Left lobe of liver (tissue), 2 donors: ENCODE data around the gene OR2C1. TPM values are rescaled to one million over a fixed set of nuclear protein-coding genes. Genes with fewer than 3 reads are reported as not detected.

Source experiments
- ATAC-seq: fragments of 200-7000 bp; cut with Tn5 transposase; one replicate; pipeline ENCODE4 v1.9.1; 2020; ENCODE audit warnings: mild to moderate bottlenecking, moderate library complexity
- DNase-seq: peaks from one replicate; pipeline ENCODE4 v3.0.0-alpha.2; 2020; ENCODE audit warnings: low spot score
- total RNA-seq: library from RNA; stranded (reverse); gene quantifications from one replicate; pipeline ENCODE4 v1.2.1, GENCODE V29; 2021
- donor health status: DM: no; HTN: no; CAD: no; lungs with moderate emphysema.
- donor health status: DM: no; HTN: yes; CAD: no.

OR2C1 gene
- total RNA-seq, 1 donor from 2014 or later = not detected

DNA sequence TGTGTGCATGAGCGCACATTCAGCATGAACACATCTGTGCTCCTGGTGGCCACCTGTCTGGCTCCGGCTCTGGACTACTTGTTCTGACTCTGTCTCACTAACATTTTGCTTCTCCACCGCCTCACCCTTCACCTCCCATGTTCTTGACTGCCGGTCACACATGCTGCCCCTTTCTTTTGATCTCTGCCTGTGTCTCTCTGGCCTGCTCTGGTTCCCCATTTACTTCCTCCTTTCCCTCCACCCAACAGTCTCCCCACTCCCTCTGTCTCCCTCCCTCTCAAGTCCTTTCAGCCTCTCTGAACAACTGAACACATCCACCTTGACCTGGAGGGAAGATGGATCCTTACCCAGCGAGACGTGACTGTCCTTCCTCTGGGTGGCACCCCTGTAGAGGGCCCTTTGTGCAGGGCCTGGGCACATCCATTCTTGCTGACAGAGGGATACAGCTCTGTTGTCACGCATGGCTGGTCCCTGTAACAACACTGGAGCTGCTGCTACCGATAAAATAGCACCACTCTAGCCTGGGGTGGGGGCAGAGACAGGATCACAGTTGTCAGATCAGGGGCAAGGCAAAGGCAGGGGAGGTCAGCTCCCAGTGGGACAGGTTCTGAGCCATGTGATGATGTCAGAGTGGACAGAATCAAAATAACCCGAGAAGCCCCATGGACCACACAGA, 34.1 kb downstream of the OR2C1 start:
- no peak for ATAC-seq

DNA sequence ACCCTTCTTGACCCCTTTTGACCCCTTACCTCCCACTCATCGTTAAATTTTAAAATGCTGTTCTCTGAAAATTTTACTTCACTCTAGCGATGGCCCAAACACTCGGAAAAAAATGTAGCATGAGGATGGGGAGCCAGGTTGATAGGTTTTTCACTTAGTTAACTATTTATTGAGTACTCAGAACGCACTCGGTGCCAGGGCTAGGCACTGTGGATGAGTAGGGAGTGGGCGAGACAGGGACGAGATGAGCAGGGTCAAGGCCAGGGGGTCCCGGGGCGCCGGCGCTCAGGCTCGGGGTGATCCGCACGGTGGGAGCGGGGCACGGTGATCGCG, 44.7 kb downstream of the OR2C1 start:
- no peak for ATAC-seq
- no peak for DNase-seq

More for the DNA sequence above, 34.1 kb downstream of the OR2C1 start:
- DNase-seq = no peak

DNA sequence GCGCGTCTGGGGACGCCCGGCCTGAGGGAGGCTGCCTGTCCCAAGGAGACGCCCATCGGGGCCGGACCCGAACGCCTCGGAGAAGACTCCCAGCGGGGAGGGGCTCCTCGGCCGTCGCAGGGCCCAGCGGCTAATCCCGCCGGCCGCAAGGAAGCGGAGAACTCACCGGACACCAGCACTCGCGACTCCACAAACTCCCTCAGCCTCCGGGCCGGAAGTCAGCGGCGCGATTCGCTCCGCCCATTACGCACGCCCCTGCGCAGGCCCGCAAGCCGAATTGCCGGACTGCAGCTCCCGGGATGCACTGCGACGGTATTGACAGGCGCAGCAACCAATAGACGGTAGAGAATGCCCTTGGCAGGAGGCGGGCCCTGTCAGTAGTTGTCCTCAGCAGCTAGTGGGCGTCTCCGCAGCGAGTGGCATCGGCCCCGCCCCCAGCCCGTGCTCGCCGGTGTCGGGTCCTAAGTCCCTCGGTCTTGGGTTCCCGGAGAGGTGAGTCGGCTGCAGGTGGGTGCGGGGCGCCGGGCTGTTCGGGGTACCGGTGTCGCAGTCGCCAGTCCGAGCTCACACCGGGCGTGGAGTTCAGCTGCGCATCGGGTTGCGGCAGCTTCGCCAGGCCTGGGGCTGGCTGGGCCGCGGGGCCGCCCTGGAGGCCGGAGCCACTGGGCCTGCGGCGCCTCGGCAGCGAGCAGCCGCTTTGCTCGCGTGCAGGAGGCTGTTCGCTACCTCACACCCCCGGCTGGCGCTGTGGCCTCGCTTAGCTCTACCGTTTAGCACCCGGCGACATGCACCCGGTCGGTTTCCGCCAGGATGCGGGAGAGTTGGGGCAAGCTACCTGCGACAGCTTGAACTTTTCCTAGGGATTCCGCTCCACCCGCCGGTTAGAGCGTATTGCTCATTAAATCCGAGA, 45.3 kb downstream of the OR2C1 start, which contains the start of the genes ZNF174 and ZSCAN32:
Gene ZNF174 (plus strand): TSS at position 437 of the 910 bp plus-strand sequence. CDS start 790 bp downstream, outside the sequence.
Gene ZSCAN32 (minus strand): TSS at position 226 of the 910 bp plus-strand sequence. CDS start 3,447 bp downstream, outside the sequence.
- peak; percentile 100 for DNase-seq
- ATAC-seq = peak; percentile 98

GRCh38 chr16:3401719-3402397, 46.2 kb downstream of the OR2C1 start:
- DNase-seq = no peak

More at GRCh38 chr16:3401719-3402397, 46.2 kb downstream of the OR2C1 start:
- no peak for ATAC-seq

Other genes with a start within 250 kb of the OR2C1 start
- gene ZNF205, start 243.3 kb upstream of the OR2C1 start, total RNA-seq = 7.0 TPM
- 2.7 TPM for gene ZNF213, start 220.9 kb upstream of the OR2C1 start, total RNA-seq
- not detected for gene OR1F1, start 167.7 kb upstream of the OR2C1 start, total RNA-seq
- 2.2 TPM for gene ZNF200, start 120.7 kb upstream of the OR2C1 start, total RNA-seq
- gene MEFV, start 99.3 kb upstream of the OR2C1 start, total RNA-seq = 0.88 TPM
- 8.4 TPM for gene ZNF263, start 72.4 kb upstream of the OR2C1 start, total RNA-seq
- gene TIGD7, start 50.5 kb upstream of the OR2C1 start, total RNA-seq = 1.6 TPM
- 10.2 TPM for gene ZNF75A, start 50.4 kb upstream of the OR2C1 start, total RNA-seq
- 5.6 TPM for gene ZSCAN32, start 45.1 kb downstream of the OR2C1 start, total RNA-seq
- gene ZNF174, start 45.3 kb downstream of the OR2C1 start, total RNA-seq = 4.2 TPM
- gene ZNF597, start 87.6 kb downstream of the OR2C1 start, total RNA-seq = 0.91 TPM
- gene NAA60, start 87.8 kb downstream of the OR2C1 start, total RNA-seq = 39.5 TPM
- gene C16orf90, start 139.6 kb downstream of the OR2C1 start, total RNA-seq = not detected
- gene CLUAP1, start 145.1 kb downstream of the OR2C1 start, total RNA-seq = 6.8 TPM
- gene NLRC3, start 221.5 kb downstream of the OR2C1 start, total RNA-seq = 0.81 TPM